ENCODE data around the gene PARD6A. TPM values are rescaled to one million over a fixed set of nuclear protein-coding genes. Genes with fewer than 3 reads are reported as not detected.

Gene PARD6A
- total and polyA plus RNA-seq, 7 donors = 4.2 to 16.6 (median 12.8) TPM

DNA sequence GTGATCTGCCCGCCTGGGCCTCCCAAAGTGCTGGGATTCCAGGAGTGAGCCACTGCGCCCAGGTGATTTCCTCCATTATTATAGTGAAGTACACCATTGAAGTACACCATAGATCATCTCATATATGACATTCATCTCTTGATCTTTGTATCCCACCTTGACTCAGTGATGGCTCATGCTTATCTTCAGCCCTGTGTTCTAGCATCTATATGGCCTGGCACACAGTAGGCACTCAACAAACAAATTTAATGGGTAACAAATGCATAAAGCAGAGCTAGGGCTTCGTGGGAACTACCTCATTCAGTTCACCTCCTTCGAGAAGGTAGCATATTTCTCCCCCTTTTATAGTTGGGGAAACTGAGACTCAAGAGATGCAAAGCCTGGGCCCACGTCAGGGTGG is 4.8 kb downstream of the PARD6A start:
- Histone ChIP-seq H3K36me3 (peaks cover 6 to 18% (median 7%) of the 10 kb centered on the region in 4 donors), H3K27me3 (no peaks in the 10 kb centered on the region), H3K27ac (peak overlapping the region in 1 of 4 donors; percentile 95), H3K9me3 (no peaks in the 10 kb centered on the region), H3K4me3 (peak overlapping the region in 3 of 4 donors; percentile 77 to 99 (median 91)), H3K4me1 (peaks cover 0 to 41% (median 37%) of the 10 kb centered on the region in 4 donors)
- intact Hi-C loops (cut with DNase I) = loop anchor here (5.0 kb wide), 2 partner anchors 118 to 183 kb away; partner anchors contain the start of genes AGRP and ATP6V0D1
- DNase-seq = no peak
- WGBS, 2 donors = 70 to 77% methylated on average over 5 of the region's 5 CpGs
- TF ChIP-seq EP300 (IDR thresholded peaks at IDR 0.05) (no peak), POLR2AphosphoS5 (IDR thresholded peaks at IDR 0.05) (no peak)
- TF ChIP-seq, protein P1, sequence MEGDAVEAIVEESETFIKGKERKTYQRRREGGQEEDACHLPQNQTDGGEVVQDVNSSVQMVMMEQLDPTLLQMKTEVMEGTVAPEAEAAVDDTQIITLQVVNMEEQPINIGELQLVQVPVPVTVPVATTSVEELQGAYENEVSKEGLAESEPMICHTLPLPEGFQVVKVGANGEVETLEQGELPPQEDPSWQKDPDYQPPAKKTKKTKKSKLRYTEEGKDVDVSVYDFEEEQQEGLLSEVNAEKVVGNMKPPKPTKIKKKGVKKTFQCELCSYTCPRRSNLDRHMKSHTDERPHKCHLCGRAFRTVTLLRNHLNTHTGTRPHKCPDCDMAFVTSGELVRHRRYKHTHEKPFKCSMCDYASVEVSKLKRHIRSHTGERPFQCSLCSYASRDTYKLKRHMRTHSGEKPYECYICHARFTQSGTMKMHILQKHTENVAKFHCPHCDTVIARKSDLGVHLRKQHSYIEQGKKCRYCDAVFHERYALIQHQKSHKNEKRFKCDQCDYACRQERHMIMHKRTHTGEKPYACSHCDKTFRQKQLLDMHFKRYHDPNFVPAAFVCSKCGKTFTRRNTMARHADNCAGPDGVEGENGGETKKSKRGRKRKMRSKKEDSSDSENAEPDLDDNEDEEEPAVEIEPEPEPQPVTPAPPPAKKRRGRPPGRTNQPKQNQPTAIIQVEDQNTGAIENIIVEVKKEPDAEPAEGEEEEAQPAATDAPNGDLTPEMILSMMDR (IDR thresholded peaks at IDR 0.05) = no peak

DNA sequence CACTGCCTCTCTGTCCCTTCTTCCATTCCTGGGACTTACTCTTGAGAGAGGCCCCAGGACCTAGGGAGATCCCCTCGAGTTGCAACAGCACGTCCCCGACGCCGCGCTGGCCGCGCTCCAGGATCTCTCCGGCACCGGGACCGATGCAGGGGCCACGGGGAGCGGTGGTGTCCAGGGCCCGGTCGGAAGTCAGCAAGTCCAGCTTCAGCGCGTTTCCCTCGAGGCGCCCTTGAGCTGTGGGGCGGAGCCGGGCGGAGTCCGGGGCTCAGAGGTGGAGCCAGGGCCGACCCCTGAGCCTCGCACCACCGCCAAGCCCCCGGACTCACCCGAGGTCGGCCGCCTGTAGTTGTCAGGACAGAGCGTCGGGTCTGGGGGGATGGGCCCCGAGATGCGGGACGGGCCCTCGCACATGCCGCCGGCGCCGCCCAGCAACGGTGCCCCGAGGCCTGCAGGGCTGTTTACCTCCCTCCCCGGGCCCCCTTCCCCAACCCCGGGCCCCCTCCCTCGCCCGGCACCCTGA is 5.3 kb downstream of the PARD6A start:
- Histone ChIP-seq H3K9me3 (no peaks in the 10 kb centered on the region), H3K4me1 (peaks cover 0 to 38% (median 34%) of the 10 kb centered on the region in 4 donors), H3K27me3 (no peaks in the 10 kb centered on the region), H3K36me3 (peaks cover 6 to 18% (median 7%) of the 10 kb centered on the region in 4 donors), H3K4me3 (peak overlapping the region; percentile 76 to 99 (median 84)), H3K27ac (peak overlapping the region; percentile 91 to 95 (median 92))
- DNase-seq = peak; percentile 78
- TF ChIP-seq EP300 (IDR thresholded peaks at IDR 0.05) = no peak
- WGBS, 2 donors = 1 to 2% methylated on average over 46 of the region's 46 CpGs
- intact Hi-C loops (cut with DNase I) = loop anchor here (2.0 to 5.0 kb wide), 3 partner anchors 103 to 184 kb away; partner anchors contain the start of genes AGRP, ATP6V0D1 and CTCF

- no peak for TF ChIP-seq EP300 (IDR thresholded peaks at IDR 0.05)
- TF ChIP-seq, protein P1 (IDR thresholded peaks at IDR 0.05) = no peak
- TF ChIP-seq POLR2AphosphoS5 (IDR thresholded peaks at IDR 0.05) = peak; percentile 21 to 71 (median 52)
- TF ChIP-seq POLR2A (IDR thresholded peaks at IDR 0.05) = no peak
- H3K27ac ChIP-seq = peak within 1 kb of the TSS; percentile 91 to 95 (median 92)
- peak within 1 kb of the TSS; percentile 76 to 99 (median 84) for H3K4me3 ChIP-seq
- peaks cover 6 to 18% (median 7%) of the 10 kb centered on the region in 4 donors for H3K36me3 ChIP-seq
- H3K27me3 ChIP-seq = no peaks in the 10 kb centered on the region
- 9 to 16% methylated on average over 78 of the region's 78 CpGs for WGBS, 2 donors
- no peaks in the 10 kb centered on the region for H3K9me3 ChIP-seq
- peak; percentile 92 for DNase-seq
- peaks cover 0 to 32% (median 27%) of the 10 kb centered on the region in 4 donors for H3K4me1 ChIP-seq
- intact Hi-C loops (cut with DNase I) = loop anchor here (2.0 to 5.0 kb wide), 3 partner anchors 104 to 185 kb away; partner anchors contain the start of genes AGRP, ATP6V0D1 and CTCF
Measured at GRCh38 chr16:67666559-67667452, 6.0 kb downstream of the PARD6A start, which contains the start of the genes C16orf86 and ENKD1. Gene C16orf86 (plus strand): TSS chr16:67666814. CDS start chr16:67666971, 157 bp downstream. Gene ENKD1 (minus strand): TSS chr16:67666750. CDS start chr16:67666442, 308 bp downstream.

DNA sequence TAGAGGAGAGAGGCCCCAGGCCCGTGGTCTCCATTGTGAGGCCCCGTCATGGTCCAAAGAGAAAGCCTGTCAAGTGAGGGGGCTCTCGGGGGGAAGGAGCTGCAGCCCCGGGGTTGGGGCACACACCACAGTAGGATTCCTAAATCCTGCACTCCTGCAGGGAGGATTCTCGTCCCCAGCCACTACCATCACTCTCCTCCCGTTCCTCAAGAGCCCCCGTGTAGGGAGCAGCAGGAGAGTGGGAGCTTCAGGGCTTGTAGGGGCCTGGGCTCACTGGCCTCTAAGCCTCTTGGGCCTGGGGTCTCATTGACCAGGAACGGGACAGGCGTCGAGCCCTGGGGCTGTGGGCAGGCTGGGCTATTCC is 6.7 kb downstream of the PARD6A start:
- Histone ChIP-seq H3K36me3 (peaks cover 6 to 18% (median 7%) of the 10 kb centered on the region in 4 donors), H3K27ac (peak overlapping the region; percentile 91 to 95 (median 92)), H3K27me3 (no peaks in the 10 kb centered on the region), H3K9me3 (no peaks in the 10 kb centered on the region), H3K4me1 (peaks cover 0 to 32% (median 26%) of the 10 kb centered on the region in 4 donors), H3K4me3 (peak overlapping the region; percentile 76 to 99 (median 84))
- TF ChIP-seq POLR2AphosphoS5 (IDR thresholded peaks at IDR 0.05) (no peak), EP300 (IDR thresholded peaks at IDR 0.05) (no peak), POLR2A (IDR thresholded peaks at IDR 0.05) (no peak)
- TF ChIP-seq, protein P1 (IDR thresholded peaks at IDR 0.05) = no peak
- intact Hi-C loops (cut with DNase I) = loop anchor here (2.0 to 5.0 kb wide), 3 partner anchors 105 to 185 kb away; partner anchors contain the start of genes AGRP, ATP6V0D1 and CTCF
- DNase-seq = no peak
- 56 to 60% methylated on average over 10 of the region's 10 CpGs for WGBS, 2 donors
